Activated CD4-positive, alpha-beta T cell treated with anti-CD3 and anti-CD28 coated beads, Interleukin-2, amount 10 ng/mL, durations not matched to agents 24 days and 14 days (primary cell): ENCODE measurements around the gene ANKRD40. TPM values are rescaled to one million over a fixed set of nuclear protein-coding genes. Genes with fewer than 3 reads are reported as not detected.

Experiments
- DNase-seq: peaks from one replicate; pipeline ENCODE4 v3.0.0; 2022
- H3K27ac Mint-ChIP-seq: one replicate; pipeline ENCODE4 v1.8.0; 2022; ENCODE audit warnings: mild to moderate bottlenecking, mixed read lengths
- H3K27me3 Mint-ChIP-seq: one replicate; pipeline ENCODE4 v1.8.0; 2022; ENCODE audit warnings: mixed read lengths
- H3K36me3 Mint-ChIP-seq: one replicate; pipeline ENCODE4 v1.8.0; 2022; ENCODE audit warnings: low read depth, mild to moderate bottlenecking, mixed read lengths
- H3K4me1 Mint-ChIP-seq: one replicate; pipeline ENCODE4 v1.8.0; 2021; ENCODE audit warnings: mixed read lengths
- H3K4me3 Mint-ChIP-seq: one replicate; pipeline ENCODE4 v1.8.0; 2022; ENCODE audit warnings: mild to moderate bottlenecking, moderate library complexity, mixed read lengths
- H3K9me3 Mint-ChIP-seq: one replicate; pipeline ENCODE4 v1.8.0; 2021; ENCODE audit warnings: mixed read lengths
- intact Hi-C: fragments of 100-400 bp; cut with micrococcal nuclease; formaldehyde crosslinking; loops from one replicate; pipeline ENCODE4 v1.15.1; 2023
- total RNA-seq: library from RNA; stranded (reverse); gene quantifications from 2 replicates; pipeline ENCODE4 v1.2.3, GENCODE V29; 2022

Gene ANKRD40
- total RNA-seq, 1 donor from 2014 or later, result 49.8 TPM

DNA sequence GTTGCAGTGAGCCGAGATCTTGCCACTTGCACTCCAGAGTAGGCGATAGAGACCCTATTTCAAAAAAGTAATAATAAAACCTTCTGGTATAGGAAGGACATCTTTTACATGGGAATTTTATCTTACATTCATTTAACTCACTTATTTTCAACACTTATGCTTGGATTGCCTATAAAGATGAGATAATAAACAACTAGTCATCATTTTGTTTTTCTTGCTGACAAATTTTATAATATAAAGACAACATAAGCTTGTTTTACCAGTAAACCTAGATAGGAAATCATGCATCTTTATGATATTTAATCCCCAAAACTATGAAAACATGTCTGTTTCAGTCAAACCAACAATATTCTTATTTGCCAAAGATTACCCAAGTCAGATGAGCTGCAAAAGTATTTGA lies 56.1 kb downstream of the ANKRD40 start:
- no peaks in the 10 kb centered on the region for H3K9me3 Mint-ChIP-seq
- no peaks in the 10 kb centered on the region for H3K4me1 Mint-ChIP-seq
- no peak overlapping the region for H3K4me3 Mint-ChIP-seq
- H3K36me3 Mint-ChIP-seq, result no peaks in the 10 kb centered on the region
- H3K27me3 Mint-ChIP-seq, result peaks cover 28% of the 10 kb centered on the region
- no peak for DNase-seq
- H3K27ac Mint-ChIP-seq, result no peak overlapping the region
- intact Hi-C loops, result no loop called here

DNA sequence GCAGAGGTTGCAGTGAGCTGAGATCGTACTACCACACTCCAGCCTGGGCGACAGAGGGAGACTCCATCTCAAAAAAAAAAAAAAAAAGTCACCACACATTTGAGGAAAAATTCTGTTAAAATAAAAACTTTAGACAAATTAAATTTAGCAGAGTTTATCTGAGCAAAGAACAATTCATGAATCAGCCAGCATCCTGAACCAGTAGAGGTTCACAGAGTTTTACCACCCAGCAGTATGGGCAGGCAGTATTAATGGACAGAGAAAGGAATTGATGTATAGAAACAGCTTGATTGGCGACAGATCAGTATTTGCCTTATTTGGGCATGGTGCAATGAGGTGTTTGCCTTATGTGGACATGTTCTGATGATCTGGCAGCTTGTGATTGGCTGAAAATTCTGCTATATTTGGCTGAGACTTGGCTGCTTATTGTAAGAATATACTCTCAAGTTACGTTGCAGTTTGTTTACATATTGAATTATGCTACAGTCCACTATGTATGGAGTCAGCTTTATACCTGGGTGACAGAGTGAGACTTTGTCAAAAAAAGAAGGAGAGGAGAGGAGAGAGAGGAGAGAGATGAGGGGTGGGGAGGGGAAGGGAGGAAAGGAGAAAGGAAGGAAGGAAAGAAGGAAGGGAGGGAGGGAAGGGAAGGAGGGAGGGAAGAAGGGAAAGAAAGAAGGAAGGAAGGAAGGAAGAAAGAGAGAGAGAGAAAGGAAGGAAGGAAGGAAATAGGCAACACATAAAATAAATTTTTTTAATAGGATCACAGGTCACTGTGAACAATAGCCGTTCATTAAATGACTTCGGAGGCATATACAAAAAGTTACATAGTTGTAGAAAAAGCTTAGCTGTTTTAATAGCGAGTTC lies 58.4 kb downstream of the ANKRD40 start:
- Mint-ChIP-seq H3K4me1 (no peaks in the 10 kb centered on the region), H3K36me3 (no peaks in the 10 kb centered on the region), H3K27ac (no peak overlapping the region), H3K9me3 (no peaks in the 10 kb centered on the region), H3K27me3 (peaks cover 31% of the 10 kb centered on the region), H3K4me3 (no peak overlapping the region)
- DNase-seq, result no peak
- intact Hi-C loops, result no loop called here

DNA sequence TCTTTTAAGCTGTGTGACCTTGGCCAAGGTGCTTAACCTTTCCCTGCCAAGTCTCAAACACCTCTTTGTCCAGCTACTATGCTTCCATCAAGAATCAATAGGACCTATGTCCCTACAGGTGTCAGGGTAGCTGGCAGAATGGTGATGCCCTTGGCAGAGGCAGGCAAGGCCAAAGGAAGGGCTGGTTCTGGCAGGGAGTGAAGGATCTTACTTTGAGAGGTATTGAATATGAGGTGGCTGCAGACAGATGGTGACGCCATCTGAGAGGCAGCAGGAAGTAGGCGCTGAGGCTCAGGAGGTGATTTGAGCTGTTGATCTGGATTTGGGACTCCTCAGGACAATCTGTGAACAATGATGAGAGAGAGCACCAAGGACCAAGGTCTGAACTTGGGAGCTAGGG lies 60.5 kb downstream of the ANKRD40 start:
- intact Hi-C loops, result no loop called here
- no peaks in the 10 kb centered on the region for H3K9me3 Mint-ChIP-seq
- H3K27me3 Mint-ChIP-seq, result peaks cover 31% of the 10 kb centered on the region
- H3K27ac Mint-ChIP-seq, result no peak overlapping the region
- no peaks in the 10 kb centered on the region for H3K36me3 Mint-ChIP-seq
- no peak overlapping the region for H3K4me3 Mint-ChIP-seq
- DNase-seq, result no peak
- H3K4me1 Mint-ChIP-seq, result no peaks in the 10 kb centered on the region

DNA sequence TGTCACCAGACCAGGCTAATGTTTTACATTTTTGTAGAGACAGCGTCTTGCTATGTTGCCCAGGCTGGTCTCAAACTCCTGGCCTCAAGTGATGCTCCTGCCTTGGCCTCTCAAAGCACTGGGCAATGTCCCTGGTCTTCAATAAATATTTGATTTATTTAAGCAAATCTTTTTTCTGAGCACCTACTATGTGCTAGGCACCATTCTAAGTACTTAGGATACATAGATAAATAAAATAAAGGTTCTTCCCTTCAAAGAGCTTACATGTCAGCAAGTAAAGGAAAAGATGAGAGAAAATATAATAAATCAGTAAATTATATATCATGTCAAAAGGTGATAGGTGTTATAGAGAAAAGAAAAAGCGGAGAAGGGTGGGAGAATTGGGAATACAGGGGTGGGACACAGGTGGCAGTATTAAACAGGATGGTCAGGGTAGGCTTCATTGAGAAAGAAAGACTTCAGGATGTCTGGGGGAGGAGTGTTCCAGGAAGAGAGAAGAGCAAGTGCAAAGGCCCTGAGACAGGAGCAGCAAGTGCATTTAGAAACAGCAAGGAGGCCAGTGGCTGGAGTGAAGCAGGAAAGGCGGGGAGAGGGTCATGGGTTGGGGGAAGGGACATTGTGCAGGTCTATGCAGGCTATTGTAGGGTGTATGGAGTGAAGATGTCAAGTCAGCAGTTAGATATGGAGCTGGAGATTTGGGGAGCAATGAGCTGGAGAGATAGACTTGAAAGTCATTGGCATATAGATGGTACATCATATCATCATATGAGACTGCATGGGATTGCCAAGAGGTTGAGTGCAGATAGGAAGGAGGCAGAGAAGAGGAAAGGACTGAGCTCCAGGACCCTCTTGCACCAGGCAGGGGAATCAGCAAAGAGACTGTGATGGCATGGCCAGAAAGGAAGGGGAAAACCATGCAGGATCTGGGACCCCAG lies 61.7 kb downstream of the ANKRD40 start:
- intact Hi-C loops, result no loop called here
- Mint-ChIP-seq H3K27me3 (peaks cover 25% of the 10 kb centered on the region), H3K4me1 (no peaks in the 10 kb centered on the region), H3K4me3 (no peak overlapping the region), H3K27ac (no peak overlapping the region), H3K36me3 (no peaks in the 10 kb centered on the region), H3K9me3 (no peaks in the 10 kb centered on the region)
- no peak for DNase-seq

Other genes with a start within 250 kb of the ANKRD40 start
- gene CHAD, start 239.0 kb downstream of the ANKRD40 start, total RNA-seq, result not detected in 2 replicates
- 53.6 and 61.2 TPM in 2 replicates for gene RSAD1, start 229.1 kb downstream of the ANKRD40 start, total RNA-seq
- gene MYCBPAP, start 199.5 kb downstream of the ANKRD40 start, total RNA-seq, result 3.5 TPM in 2 replicates
- not detected in 2 replicates for gene EPN3, start 175.2 kb downstream of the ANKRD40 start, total RNA-seq
- 21.6 and 22.4 TPM in 2 replicates for gene SPATA20, start 160.7 kb downstream of the ANKRD40 start, total RNA-seq
- gene CACNA1G, start 147.2 kb downstream of the ANKRD40 start, total RNA-seq, result 0.07 TPM in 1 of 2 replicates, not detected in the other
- not detected in 2 replicates for gene ABCC3, start 73.0 kb downstream of the ANKRD40 start, total RNA-seq
- 125 and 133 TPM in 2 replicates for gene LUC7L3, start 11.7 kb upstream of the ANKRD40 start, total RNA-seq
- gene ANKRD40CL, start 59.6 kb upstream of the ANKRD40 start, total RNA-seq, result not detected in 2 replicates
- not detected in 2 replicates for gene WFIKKN2, start 127.7 kb upstream of the ANKRD40 start, total RNA-seq
- gene TOB1, start 158.4 kb upstream of the ANKRD40 start, total RNA-seq, result 29.0 and 30.1 TPM in 2 replicates